HG03460 (cell line): Measurements from ENCODE around the gene KCNAB2.
"Not testable (repeated sequence)": the region's sequence is repeated elsewhere in the genome, so short reads cannot be mapped to it uniquely, and the experiment has no call there.

Experiments
- ATAC-seq: cut with Tn5 transposase; IDR thresholded peaks from one replicate; pipeline ENCODE4 v1.9.1; 2021; ENCODE audit not compliant: unreplicated experiment

KCNAB2 gene

GRCh38 chr1:6009120-6010040 lies 36.3 kb upstream of the KCNAB2 start:
- no peak for ATAC-seq

DNA sequence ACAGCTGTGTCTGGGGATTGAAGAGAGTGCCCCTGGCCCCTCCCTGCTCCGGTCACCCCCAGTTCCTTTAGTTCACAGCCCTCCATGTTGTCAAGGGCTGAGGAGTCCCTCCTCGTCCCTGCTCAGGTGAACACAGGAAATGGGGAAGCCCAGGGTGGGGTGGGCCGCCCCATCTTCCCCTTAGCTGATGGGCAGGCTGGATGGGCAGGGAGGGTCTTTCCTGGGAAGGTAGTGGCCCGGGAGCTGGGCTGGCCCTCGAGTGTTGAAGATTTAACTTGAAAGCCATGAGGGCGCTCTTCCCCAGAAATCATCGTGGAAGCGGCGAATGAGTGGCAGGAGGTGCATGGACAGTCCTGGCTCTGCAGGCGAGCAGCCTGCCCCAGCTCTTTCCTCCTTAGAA lies 35.1 kb upstream of the KCNAB2 start:
- no peak for ATAC-seq

DNA sequence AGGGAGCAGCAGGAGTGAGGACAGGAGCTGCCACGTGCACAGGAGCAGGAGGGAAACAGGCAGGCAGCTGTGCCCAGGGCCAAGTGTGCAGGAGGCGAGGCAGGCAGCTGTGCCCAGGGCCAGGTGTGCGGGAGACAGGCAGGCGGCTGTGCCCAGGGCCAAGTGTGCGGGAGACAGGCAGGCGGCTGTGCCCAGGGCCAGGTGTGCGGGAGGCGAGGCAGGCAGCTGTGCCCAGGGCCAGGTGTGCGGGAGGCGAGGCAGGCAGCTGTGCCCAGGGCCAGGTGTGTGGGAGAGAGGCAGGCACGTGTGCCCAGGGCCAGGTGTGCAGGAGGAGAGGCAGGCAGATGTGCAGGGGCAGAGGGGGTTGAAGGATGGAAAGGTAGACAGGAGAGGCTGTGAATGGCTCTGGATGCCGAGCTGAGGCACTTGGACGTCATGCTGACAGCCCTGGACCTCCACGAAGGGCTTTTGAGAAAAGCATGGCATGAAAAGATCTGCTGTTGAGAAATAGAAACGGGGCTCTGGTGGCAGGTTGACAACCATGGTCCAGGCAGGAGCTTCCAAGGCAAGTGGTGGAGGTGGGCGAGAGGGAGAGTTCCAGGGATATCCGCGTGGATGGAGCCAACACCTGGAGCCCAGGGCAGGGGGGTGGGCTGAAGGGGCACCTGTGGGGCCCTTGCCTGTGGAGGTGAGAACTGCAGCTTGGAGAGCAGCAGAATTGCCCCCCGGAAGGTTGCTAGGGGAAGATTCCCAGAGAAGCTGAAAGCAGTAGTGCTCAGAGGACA lies 34.3 kb upstream of the KCNAB2 start:
- no peak for ATAC-seq

DNA sequence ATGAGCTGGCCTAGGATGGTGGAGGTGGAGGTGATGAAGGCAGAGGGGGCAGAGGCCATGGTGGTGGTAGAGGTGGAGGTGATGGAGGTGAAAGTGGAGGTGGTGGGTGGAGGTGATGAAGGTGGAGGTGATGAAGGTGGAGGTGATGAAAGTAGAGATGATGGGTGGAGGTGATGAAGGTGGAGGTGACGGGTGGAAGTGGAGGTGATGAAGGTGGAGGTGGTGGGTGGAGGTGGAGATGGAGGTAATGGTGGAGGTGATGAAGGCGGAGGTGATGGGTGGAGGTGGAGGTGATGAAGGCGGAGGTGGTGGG lies 33.8 kb upstream of the KCNAB2 start:
- ATAC-seq, result no peak

DNA sequence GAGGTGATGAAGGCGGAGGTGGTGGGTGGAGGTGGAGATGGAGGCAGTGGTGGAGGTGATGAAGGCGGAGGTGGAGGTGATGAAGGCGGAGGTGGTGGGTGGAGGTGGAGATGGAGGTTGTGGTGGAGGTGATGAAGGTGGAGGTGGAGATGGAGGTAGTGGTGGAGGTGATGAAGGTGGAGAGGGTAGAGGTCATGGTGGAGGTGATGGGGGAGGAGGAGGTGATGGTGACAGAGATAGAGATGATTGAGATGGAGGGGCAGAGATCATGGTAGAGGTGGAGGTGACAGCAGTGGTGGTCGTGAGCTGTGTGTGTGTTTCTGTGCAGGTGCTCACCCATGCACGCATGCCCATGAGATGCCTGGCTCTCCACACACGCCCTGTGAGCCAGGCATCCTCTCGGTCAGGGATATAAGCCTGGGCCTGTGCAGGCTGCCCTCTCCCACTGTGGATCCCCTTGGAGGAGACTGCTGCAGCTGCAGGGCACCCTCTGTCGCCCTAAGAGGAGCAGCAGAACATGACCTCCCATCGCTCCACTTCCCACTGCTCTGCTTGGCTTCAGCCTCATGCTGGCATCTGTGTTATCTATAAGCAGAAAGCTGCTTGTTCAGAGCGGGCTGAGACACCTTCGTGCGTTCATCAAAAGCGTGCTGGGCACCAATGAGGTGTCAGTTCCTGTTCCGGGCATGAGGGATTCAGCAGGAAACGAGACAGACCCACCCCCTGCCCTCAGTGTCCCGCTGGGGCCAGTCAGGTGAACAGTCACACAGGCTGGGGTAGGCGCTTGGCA lies 33.0 kb upstream of the KCNAB2 start:
- ATAC-seq, result no peak

DNA sequence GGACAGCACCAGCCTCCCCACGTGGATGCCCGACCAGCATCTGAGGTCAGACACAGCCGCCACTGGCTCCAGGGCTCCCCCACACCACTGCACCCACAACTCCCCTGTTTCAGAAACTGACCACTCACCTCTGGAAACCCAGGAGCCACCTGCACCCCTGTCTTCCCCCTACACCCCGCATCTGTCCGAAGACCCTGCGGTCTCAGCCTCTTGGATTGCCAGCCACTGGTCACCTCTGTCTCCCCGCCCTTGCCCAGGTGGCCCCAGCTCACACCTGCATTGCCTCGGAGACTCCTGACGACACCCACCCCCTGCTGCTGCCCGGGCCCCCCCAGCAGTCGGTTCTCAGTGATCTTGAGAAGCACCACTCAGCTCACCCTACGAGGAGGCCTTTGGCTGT lies 32.2 kb upstream of the KCNAB2 start:
- ATAC-seq, result no peak

DNA sequence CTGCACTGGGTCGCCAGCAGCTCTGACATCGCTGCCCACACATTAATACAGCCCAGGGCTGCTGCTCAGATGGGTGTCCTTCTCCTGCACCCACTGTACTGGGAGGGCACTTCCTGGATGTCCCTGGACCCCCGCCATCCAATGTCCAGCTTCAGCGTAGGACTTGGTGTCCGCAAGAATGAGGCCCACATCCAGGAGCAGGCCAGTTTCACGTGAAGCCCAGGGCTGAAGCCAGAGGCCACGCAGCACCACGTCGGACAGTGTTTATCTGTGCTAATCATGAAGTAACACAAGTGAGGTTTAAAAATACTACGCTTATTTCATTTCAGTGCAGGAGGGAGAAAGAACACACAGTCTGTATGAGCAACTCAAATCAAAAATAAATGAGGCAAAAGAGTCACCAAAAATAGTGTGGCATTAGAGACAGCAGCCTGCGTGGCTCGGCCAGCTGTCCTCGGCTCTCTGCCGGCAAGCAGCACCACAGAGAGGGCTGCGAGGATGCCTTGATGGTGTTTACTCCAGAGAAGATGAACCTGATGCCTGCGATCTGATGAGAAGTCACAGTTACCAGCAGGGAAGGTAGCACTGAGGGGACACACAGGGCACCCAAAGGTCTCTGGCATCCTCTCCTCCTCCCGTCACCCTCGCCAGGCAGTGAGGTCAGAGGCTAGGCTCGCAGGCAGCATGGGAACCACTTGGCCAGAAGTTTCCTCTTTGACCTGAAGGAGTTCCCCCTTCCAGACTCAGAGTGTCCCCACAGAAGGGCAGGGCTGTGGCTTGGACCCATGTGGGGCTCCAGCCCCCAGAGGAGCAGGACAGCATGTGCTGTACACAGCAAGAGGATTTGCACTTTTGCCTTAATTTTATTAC lies 31.3 kb upstream of the KCNAB2 start:
- ATAC-seq, result no peak

GRCh38 chr1:6016191-6016865 lies 29.4 kb upstream of the KCNAB2 start:
- ATAC-seq, result no peak

DNA sequence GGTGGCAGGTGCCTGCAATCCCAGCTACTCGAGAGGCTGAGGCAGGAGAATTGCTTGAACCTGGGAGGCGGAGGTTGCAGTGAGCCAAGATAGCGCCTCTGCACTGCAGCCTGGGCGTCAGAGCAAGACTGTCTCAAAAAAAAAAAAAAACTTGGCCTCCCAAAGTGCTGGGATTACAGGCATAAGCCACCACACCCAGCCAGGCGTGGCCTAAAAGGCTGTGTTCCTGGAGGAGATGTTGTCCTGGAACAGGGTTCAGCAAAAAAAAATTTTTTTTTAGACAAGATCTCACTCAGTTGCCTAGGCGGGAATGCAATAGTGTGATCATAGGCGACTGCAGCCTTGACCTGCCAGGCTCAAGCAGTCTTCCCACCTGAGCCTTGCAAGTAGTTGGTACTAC lies 28.0 kb upstream of the KCNAB2 start:
- not testable (repeated sequence) for ATAC-seq

- no peak for ATAC-seq
These were observed 26.4 kb upstream of the KCNAB2 start for GRCh38 chr1:6019166-6019845.

GRCh38 chr1:6022193-6022592 lies 23.5 kb upstream of the KCNAB2 start:
- no peak for ATAC-seq

DNA sequence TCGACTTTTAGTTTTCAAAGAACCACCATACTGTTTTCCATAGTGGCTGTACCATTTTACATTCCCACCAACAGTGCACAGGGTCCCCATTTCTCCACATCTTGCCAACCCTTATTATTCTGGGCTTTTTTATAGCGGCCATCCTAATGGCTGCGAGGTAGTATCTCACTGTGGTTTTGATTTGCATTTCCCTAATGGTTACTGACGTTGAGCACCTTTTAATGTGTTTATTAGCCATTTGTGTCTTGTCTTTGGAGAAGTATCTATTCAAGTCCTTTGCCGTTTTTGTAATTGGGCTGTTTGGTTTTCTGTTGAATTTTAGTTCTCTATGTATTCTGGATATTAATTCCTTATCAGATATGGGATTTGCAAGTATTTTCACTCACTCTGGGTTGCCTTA lies 22.3 kb upstream of the KCNAB2 start:
- no peak for ATAC-seq

DNA sequence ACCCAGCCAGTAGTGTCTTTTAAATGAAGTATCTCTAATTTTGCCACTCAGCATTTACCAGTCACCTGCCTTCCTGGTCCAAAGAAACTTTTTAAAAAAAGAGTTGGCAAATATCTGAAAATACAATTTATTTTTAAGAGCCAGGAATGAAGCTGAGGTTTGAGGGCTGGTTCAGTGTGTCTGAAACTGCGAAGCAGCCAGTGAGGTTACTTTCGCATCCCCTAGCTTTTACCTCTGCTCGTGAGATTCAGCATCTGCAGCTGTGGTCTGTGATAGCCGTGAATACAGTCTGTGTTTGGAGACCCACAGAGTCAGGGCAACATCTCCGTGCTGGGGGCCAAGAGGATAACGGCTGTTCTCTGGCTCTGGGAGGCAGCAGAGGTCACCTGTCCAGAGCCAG lies 21.3 kb upstream of the KCNAB2 start:
- ATAC-seq, result no peak

DNA sequence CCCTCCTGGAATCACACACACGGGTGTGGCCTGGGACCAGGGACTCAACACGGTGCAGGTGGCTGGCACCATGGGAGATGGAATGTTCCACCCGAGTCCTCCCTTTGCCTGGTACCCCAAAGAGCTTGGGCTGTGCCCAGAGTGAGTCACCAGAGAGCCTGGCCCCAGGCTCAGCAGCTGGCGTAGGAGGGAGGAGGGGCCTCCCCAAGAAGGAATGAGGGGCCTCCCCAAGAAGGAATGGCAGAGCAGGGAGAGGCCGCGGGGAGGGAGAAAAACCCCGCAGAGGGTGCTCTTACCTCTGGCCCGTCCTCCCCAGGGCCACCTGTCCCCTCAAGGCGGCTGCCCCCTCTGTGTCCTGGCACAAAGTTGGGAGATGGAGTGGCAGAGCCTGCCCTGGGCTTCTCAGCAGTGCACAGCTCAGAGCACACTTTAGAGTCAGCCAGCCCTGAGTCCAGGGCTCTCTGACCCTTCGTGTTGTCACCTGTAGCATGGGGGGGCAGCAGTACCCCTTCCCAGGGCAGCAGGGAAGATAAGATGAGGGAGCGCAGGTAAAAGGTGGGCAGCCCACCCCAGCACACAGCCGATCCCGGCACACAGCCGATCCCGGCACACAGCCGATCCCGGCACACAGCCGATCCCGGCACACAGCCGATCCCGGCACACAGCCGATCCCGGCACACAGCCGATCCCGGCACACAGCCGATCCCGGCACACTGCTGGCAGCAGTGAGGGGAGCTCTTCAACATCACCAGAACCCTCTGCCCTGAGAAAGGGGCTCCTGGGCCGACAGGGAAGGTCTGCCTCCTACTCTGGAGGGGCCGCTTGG lies 20.2 kb upstream of the KCNAB2 start:
- no peak for ATAC-seq

- peak; percentile 75 for ATAC-seq
These were observed 19.4 kb upstream of the KCNAB2 start for GRCh38 chr1:6026095-6026809.

GRCh38 chr1:6027591-6027990 lies 18.1 kb upstream of the KCNAB2 start:
- no peak for ATAC-seq

DNA sequence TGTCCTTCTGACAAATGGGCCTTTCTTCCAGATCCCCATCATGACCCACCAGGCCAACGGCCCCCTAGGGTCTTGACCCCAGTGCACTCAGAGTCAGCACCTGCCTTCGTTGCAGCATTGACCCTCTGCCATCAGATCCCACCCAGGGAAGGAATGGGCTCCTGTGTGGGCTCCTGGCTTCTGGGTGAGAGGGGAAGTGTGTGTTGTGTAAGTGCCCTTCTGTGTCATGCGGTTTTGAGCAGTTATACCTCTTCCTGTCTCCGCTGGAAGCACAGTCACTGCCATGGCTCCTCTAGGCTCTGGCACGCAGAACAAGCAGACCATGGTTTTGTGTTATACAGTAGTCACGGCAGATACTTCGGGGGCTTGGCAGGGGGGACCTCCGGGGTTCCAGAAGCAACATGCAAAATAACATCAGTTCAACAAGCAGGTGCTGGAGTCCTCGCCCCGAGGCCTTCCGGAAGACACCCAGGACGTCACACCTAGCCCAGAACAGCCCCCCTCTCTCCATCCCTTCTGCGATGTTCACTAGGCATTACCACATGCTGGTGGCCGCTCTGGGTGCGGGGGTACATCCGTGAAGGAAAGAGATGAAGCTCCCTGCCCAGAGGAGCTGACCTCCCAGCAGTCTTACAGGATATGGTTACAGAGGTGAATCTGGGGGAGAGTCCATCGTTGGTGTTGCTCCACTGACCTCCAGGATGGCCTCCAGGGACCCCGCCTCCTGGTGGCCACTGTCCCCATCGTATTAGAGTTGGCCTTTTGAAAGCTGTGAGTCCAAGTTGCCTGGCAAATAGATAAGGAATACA lies 17.4 kb upstream of the KCNAB2 start:
- ATAC-seq, result peak; percentile 31
